GM18520 (cell line): ENCODE results near the gene ELL.

Experiments
- ATAC-seq: cut with Tn5 transposase; IDR thresholded peaks from one replicate; pipeline ENCODE4 v1.9.1; 2021; ENCODE audit not compliant: unreplicated experiment

Gene ELL

GRCh38 chr19:18435842-18436670, 85.8 kb downstream of the ELL start:
- no peak for ATAC-seq

DNA sequence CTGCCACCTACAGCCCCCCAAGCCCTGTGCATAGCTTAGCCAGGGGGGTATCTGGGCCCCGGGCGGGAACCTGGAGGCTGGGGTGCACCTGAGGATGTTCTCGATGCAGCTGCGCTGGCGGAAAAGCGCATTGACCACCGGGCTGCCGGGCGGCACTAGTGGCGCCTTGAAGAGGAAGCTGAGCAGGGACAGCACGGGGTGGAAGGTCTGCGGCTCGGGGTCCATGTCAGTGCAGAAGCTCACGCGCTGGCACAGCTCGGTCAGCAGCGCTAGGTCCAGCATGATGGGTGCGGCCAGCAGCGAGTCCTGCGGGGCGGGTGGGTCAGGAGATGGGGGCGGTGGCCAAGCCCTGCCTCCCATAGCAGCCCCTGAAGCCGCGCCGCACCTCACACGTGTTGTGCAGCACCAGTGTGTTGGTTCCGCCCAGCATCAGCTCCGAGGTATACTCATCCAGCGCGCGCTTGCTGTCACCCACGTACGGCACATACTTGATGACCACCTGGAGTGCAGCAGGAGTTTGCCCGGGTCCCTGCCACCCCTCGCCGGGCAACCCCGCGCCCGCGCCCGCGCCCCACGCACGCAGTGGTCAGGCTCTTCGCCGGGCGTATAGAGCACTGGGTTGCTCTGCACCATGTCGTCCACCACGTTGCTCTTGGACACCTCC, 86.6 kb downstream of the ELL start:
- no peak for ATAC-seq

- ATAC-seq = no peak
These were observed 87.3 kb downstream of the ELL start for GRCh38 chr19:18434411-18435175.

DNA sequence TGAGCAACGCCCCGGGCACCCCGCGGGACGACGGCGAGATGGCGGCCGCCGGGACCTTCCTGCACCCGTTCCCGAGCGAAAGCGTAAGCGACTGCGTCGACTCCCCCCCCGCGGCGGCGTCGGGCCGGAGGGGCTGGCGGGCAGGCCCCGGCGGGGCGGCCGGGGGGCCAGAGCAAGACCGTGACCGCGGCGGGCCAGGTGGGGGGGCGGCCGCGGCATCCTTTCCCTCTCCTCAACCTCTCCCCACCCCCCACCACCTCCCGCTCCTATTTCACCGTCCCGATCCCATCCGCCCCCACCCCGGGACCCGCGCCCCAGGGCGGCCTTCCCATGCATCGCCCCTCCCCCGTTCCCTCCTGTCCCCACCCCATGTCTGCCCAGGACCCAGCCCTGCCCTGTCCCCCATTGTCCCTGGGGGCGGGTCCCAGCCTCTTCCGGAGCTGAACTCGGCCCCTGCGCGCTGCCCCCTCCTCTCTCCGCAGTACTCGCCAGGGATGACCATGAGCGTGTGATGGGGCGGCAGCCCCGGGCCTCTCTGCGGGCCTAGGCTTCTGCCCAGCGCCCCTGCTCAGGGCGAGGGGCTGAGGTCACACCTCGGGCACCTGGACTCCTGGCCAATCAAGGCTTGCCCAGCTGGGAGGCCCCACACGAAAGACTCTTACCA, 88.0 kb downstream of the ELL start:
- no peak for ATAC-seq

DNA sequence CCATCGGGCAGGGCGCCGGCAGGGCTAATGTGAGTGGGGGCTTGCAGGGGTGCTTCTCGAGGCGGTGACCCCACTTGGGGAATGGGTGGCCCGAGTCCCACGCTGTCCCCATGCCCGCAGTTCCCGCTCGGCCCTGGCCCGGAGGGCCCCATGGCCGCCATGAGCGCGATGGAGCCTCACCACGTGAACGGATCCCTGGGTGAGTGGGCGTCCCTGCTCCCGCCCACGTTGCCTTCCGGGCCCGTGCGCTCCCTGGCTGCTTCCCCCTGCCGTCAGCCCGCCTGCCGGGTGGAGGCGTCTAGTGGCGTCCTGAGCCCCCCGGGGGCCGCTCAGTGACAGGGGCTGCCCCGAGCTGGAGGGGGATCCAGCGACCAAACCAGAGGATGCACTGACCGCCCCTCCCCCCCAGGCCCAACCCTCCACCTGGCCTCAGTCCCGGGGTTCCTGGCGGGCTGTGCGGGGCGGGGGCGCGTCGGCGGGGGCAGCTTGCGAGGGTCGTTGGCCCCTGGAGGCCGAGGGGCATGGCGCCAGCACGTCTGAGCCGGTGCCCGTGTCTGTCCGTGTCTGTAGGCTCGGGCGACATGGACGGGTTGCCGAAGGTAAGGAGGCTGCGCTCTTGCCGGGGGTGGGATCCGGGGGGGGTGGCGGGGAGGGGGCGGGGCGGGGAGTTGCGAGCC, 88.7 kb downstream of the ELL start:
- no peak for ATAC-seq

DNA sequence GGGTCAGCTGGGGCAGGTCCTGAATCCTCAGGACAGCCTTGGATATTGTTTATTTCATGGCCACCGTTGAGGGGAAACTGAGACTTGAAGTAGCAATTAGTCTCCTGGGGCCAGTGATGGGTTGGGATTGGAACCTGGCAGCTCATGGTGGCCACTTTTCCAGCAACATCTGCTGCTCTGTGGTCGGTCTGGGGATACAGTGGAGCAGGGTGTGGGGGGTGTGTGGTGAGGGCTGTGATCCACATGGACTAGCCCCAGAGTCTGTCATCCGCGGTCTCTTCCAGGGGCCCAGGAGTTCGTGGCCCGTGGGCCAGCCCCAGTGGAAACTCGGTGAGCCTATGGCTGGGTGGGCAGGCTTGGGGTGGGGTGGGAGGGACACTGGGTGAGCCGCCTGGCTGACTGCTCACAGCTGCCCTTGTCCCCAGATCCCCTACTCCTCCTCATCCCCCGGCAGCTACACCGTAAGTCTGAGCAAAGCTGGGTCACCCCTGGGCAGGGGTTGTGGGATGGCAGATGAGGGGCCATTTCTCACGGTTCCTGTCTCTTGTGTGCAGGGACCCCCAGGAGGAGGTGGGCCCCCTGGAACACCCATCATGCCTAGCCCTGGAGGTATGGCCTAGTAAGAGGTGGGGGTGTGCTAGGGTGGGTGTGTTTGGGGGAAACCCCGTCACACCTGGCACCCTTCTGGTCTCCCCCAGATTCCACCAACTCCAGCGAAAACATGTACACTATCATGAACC, 89.4 kb downstream of the ELL start:
- no peak for ATAC-seq

DNA sequence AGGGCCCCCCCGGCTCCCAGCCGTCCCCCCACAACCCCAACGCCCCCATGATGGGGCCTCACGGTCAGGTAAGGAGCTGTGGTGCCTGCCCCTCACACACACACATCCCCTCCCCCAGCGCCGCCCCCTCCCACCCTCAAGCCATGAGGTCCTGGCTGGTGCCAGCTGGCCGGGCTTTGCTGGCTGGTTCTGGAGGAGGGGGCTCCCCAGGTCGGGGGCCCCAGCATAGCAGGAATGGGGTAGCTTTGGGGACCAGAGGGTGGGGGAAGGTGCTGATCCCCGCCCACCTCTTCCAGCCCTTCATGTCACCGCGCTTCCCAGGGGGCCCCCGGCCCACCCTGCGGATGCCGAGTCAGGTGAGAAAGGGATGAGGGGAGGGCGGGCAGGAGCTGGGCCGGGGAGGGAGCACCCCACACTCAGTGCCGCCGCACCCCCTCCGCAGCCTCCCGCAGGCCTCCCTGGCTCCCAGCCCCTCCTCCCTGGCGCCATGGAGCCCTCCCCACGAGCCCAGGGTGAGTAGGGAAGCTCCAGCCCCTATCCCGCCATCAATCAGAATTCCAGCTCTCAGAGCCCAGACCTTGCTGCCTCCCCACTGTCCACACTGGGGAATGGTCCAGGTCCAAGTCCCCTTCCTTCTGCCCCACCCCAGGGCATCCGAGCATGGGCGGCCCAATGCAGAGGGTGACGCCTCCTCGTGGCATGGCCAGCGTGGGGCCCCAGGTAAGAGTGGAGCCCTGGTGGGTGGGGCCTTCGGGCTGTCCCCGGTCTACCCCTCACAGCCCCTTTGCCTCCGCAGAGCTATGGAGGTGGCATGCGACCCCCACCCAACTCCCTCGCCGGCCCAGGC, 90.3 kb downstream of the ELL start:
- no peak for ATAC-seq

GRCh38 chr19:18430417-18431144, 91.3 kb downstream of the ELL start:
- no peak for ATAC-seq

DNA sequence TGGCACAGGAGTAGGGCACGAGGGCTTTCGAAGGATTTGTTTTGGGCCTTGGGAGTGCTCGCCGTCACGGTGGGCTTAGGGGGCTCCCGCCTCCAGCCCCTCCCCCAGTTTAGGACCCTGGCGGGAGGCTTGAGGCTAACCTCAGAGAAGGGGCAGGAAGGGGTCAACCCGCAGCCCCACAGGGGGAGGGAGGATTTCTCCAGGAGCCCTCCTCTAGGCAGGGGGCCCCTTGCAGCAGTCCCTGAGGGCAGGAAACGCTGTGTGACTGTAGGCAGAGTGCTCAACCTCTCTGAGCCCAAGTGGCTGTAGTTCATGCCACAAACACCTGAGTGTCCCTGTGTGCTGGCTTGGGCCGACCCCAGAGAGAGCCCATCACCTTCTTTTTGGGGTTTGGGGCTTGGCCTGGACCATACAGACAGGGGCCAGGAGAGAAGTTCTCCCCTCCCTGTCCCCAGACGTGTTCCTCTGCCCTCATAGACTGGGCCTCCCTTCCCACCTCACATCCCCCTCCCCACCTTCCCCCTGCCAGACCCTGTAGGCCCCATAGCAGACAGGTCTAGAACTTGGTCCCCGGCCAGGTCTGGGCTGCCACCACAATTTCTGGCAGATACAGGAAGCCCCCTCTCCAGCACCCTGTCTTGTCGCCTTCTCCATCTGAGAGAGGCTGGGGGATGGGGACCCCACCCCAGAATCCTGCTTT, 92.0 kb downstream of the ELL start:
- ATAC-seq = no peak

- peak; percentile 43 for ATAC-seq
These were observed 92.8 kb downstream of the ELL start for GRCh38 chr19:18428787-18429674.

DNA sequence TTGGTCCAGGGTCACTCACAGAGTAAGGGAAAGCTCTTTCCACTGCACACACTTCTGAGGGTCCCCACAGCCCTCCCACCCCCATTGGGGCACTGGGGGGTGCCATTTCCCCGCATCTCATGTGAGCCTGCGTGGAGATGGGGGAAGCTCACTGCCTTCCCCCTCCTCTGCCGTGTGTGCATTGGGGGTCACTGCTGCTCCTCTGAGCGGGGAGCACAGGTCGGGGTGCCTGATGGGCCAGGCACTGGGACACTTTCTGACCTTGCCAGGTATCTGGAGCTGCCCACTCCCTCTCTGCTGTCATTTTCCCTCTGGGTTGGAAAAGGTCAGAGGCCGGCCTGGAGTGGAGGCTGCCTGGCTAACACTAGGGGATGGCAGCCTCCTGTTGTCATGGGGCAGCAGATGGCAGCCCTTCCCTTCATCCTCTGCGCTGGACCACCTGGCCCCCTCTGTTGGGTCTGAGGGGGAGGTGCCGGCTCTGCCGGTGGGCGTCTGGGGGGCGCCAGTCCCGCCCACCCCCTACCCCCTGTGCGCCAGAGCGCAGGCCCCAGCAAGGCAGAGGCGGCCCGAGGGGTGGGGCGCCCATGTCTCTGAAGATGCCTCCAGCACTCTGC, 93.6 kb downstream of the ELL start:
- ATAC-seq = peak; percentile 2

GRCh38 chr19:18427743-18428113, 94.1 kb downstream of the ELL start:
- ATAC-seq = no peak

DNA sequence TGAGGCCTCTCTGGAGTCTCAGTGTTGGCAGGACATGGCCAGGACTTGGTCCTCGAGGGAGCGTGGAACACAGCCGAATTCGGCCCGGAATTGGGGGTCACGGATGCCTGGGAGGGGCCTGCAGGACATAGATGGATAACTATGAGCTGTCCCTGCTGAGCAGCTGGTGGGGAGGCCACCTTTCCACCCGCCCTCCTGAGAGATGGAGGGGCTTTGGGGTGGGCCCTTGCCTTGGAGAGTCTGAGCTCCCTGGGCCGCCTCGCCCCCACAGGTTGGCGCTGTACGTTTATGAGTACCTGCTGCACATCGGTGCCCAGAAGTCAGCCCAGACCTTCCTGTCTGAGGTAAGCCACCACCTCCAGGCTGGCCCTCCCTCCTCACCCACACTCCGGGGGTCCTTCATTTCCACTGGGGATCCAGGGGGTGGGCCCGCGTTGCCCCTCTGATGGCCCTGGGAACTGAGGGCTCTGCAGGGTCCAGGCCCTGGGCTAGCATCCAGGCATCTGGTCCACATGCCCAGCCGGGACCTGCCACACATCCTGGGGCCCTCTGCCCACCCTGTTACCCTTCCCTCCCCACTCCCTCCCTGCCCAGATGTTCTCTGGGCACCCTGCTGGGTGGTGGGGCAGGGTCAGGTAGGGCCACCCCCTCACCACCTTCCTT, 94.7 kb downstream of the ELL start:
- ATAC-seq = no peak

DNA sequence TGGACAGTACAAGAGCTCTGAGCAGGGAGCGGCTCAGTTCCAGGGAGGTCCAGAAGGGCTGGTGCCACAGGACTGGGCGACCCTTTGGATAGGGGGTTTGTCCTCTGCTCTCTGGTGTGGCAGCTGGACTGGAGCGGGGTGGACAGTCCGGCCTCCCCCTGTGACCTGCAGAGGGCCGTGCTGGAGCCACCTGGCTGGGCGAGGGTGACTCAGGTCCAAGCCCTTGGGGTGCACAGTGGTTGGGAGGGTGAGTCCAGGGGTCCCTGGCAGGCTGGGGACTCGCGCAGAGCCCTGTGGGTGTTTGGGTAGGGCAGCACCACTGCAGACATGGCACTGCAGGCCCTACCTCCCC, 95.5 kb downstream of the ELL start:
- no peak for ATAC-seq

DNA sequence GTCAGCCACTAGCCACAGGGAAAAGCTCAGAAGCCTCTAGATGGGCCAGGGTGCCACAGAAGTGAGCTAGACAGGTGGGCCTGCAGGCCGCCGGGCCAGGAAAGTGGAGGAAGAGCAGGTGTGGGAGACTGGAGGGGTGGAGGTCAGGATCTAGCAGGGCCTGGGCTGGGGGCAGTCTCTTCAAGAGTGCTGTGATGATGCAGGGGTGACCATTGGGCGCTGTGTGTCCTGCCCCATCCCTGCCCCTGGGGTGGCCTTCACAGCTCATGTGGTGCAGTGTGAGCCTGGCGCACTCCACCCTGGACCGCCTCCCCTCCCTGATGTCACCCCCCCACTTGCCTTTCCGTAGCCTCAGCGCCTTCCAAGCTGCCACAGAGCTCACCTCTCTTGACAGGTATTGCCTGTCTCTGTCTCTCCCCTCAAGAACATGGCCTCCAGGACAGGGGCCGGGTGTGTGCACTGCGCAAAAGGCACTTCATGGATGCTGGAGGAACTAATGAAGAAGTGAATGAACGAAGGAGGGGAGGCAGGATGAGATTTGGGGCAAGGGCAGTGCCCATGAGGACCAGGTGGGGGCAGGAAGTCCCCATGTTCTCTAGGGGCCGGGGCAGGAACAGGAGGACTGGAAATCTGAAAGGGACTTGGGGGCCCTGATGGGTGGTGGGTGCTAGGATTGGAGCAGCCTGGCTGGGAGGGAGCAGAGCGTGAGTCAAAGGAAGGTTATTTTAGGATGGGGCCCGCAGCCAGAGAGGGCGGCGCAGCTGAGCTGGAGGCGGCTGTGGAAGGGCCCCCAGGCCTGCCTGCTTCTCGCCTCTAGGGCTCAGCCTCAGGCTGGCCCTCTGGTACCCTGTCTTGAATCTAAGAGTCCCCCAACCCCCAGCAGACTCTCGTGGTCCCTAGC, 96.1 kb downstream of the ELL start:
- no peak for ATAC-seq
